GM12872 (cell line): Measurements from ENCODE around the gene MARF1.

ENCODE experiments used
- TF ChIP-seq, protein P1 (sequence below): IDR thresholded peaks from 3 replicates; pipeline ENCODE4 v1.5.1; 2011; ENCODE audit warnings: low read depth, mild to moderate bottlenecking, low read length, moderate library complexity; ENCODE audit not compliant: insufficient read depth

Gene MARF1

DNA sequence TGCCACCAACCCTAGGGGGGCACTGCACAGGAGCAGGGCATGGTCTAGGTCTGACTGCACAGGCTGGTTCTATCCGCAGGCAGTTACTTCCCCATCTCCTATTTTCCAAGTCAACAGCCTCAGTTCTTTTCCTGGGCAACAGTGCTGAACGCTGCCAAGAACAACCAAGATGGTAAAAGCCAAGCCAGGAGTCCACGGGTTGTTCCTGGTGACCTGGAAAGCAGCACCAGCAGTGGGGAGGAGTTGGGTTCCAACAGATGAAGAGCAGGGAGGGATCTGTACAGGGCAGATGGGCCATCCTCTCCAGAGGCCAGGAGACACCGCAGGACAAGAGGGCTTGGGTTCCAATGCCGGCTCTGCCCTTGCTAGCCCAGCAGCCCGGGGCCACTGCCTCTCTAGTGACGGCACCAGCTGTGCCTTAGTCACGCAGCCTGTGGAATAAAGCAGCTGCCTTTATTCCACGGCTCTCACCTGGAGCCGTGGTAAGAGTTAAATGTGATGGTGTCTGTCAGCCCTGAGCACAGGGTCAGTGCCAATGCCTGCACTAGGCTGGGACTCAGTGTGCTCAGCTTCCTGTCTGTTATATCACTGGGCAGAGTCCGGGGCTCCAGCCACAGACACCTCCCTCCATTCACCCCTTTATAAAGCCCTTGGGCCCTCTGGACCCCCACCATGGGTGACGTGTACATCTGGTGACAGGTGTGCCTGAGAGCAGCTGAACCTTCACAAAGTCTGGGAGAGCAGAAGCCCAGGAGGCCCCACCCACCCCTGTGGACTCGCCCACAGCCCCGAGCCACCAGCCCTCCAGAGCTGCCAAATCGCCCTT, 44.9 kb downstream of the MARF1 start:
- TF ChIP-seq, protein P1, sequence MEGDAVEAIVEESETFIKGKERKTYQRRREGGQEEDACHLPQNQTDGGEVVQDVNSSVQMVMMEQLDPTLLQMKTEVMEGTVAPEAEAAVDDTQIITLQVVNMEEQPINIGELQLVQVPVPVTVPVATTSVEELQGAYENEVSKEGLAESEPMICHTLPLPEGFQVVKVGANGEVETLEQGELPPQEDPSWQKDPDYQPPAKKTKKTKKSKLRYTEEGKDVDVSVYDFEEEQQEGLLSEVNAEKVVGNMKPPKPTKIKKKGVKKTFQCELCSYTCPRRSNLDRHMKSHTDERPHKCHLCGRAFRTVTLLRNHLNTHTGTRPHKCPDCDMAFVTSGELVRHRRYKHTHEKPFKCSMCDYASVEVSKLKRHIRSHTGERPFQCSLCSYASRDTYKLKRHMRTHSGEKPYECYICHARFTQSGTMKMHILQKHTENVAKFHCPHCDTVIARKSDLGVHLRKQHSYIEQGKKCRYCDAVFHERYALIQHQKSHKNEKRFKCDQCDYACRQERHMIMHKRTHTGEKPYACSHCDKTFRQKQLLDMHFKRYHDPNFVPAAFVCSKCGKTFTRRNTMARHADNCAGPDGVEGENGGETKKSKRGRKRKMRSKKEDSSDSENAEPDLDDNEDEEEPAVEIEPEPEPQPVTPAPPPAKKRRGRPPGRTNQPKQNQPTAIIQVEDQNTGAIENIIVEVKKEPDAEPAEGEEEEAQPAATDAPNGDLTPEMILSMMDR: no peak

- TF ChIP-seq, protein P1: no peak
Measured at GRCh38 chr16:15597135-15597534, 45.8 kb downstream of the MARF1 start.

- TF ChIP-seq, protein P1: no peak
Measured at GRCh38 chr16:15594711-15595320, 48.1 kb downstream of the MARF1 start.

DNA sequence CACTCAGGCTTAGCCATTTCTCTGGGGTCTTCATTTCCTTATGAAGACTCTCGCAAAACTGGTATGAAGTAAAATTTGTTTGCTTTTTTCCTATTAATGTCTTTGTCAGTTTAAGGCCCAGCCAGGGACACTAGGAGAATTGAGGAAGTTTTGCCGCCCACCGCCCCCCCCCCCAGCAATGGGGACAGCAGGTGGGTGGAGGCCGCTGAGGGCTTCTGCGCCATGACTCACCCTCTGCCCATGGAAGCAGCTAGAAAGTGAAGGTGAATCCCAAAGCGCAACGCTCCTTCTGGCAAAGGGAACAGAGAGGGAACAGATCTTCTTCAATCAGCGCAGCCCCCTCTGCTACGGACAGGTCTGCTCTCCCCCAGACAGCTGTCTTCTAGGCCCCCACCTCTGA, 49.7 kb downstream of the MARF1 start:
- TF ChIP-seq, protein P1: no peak

DNA sequence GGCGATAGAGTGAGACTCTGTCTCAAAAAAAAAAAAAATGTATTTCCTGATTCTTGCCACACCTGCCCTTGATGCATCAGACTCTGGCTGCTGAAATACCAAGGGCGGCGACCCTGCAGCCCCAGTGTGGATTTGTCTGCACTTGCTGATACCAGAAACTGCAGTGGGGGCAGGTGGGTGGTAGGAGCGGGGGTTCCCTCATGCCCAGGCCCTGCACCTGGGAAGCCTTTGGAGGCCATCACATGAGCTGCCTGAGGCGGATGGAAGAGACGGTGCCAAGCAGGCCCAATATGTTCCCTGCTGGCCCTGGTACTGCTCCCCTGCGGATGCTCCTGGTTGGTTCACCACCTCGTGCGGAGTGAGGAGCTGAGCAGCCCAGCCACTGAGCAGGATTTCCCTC, 50.6 kb downstream of the MARF1 start:
- TF ChIP-seq, protein P1: no peak

- TF ChIP-seq, protein P1: no peak
Measured at GRCh38 chr16:15587152-15587825, 55.7 kb downstream of the MARF1 start.

DNA sequence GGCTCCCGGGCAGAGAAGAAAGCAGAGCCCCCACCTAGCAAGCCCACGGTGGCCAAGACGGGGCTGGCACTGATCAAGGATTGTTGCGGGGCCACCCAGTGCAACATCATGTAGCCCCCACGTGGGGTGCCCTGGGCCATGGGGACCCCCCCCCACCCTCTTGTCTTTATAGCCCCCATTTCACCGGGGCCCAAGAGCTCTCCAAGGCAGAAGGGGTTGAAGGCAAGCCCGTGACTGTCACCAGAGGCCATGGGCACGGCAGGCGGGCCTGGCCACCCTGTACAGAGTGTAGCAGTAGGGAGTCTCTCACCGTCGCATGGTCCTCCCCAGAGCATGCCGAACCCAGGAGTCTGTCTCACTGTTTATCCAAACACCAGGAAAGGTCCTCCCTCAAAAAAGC, 56.2 kb downstream of the MARF1 start:
- TF ChIP-seq, protein P1: no peak
